T-helper 2 cell (primary cell): ENCODE results near the gene PCBP3.
A peak's percentile ranks its signal among the peaks of the same experiment; 100 is the strongest.

Source experiments
- DNase-seq, 5 experiments: peaks; one replicate each; pipeline versions ENCODE4 v3.0.0 to v3.0.0-alpha.2; 2012 to 2022

The PCBP3 gene

GRCh38 chr21:45938453-45938755, 294.9 kb downstream of the PCBP3 start:
- no peak for DNase-seq

- DNase-seq, result no peak
Observed at GRCh38 chr21:45938811-45939520, 295.4 kb downstream of the PCBP3 start.

GRCh38 chr21:45939521-45940045, 296.1 kb downstream of the PCBP3 start:
- DNase-seq, result no peak

- DNase-seq, result no peak
Observed at GRCh38 chr21:45940091-45940490, 296.6 kb downstream of the PCBP3 start.

GRCh38 chr21:45940621-45941337, 297.3 kb downstream of the PCBP3 start:
- DNase-seq, result no peak

- no peak for DNase-seq
Observed at GRCh38 chr21:45941338-45941710, 297.8 kb downstream of the PCBP3 start.

- no peak for DNase-seq
Observed at GRCh38 chr21:45941717-45942546, 298.4 kb downstream of the PCBP3 start.

GRCh38 chr21:45942755-45943629, 299.5 kb downstream of the PCBP3 start:
- DNase-seq, result no peak

- peak in 1 of 5 experiments; percentile 17 for DNase-seq
Observed at GRCh38 chr21:45943630-45944540, 300.4 kb downstream of the PCBP3 start.

GRCh38 chr21:45944601-45945000, 301.1 kb downstream of the PCBP3 start:
- DNase-seq, result no peak

- no peak for DNase-seq
Observed at GRCh38 chr21:45945066-45945867, 301.7 kb downstream of the PCBP3 start.

- DNase-seq, result no peak
Observed at GRCh38 chr21:45945868-45946210, 302.3 kb downstream of the PCBP3 start.

- no peak for DNase-seq
Observed at GRCh38 chr21:45947296-45947695, 303.8 kb downstream of the PCBP3 start.

GRCh38 chr21:45947716-45948255, 304.3 kb downstream of the PCBP3 start:
- DNase-seq, result no peak

GRCh38 chr21:45948576-45949141, 305.1 kb downstream of the PCBP3 start:
- no peak for DNase-seq

- no peak for DNase-seq
Observed at GRCh38 chr21:45949928-45950739, 306.6 kb downstream of the PCBP3 start.

- no peak for DNase-seq
Observed at GRCh38 chr21:45950740-45951515, 307.4 kb downstream of the PCBP3 start.

- DNase-seq, result no peak
Observed at GRCh38 chr21:45951676-45952075, 308.2 kb downstream of the PCBP3 start.
